Fibroblast of pulmonary artery (primary cell): ENCODE measurements around the gene SFTA2.
"Not testable (repeated sequence)": the region's sequence is repeated elsewhere in the genome, so short reads cannot be mapped to it uniquely, and the experiment has no call there.

Experiments used
- DNase-seq: peaks from one replicate; pipeline ENCODE4 v3.0.0-alpha.2; 2010; ENCODE audit warnings: low read depth
- H3K4me3 ChIP-seq: replicated peaks from 2 replicates; pipeline ENCODE4 v1.5.1; 2011; ENCODE audit warnings: low read depth, mild to moderate bottlenecking, control low read depth, low read length, moderate library complexity
- TF ChIP-seq, protein P1 (sequence below): IDR thresholded peaks from 2 replicates; pipeline ENCODE4 v1.5.1; 2011; ENCODE audit warnings: mild to moderate bottlenecking, control low read depth, low read length, inconsistent platforms; ENCODE audit errors: missing control alignments

SFTA2 gene

DNA sequence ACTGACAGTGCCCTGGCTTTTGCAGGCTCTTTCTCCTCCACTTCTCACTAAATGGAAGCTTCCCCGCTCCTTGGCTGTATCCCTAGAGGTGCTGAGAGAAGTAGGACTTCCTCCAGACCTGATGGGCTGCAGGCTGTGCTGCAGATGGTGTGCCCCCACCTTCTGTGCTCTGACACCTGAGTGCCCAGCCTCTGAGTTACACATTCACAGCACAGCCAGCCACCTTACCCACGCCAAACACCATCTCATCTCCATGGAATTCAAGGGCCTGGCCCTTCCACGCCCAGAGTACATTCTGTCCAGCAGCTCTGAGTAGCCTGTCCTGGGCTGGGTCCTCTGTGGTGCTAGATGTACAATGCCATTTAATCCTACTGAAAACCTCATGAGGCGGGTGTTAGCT is 5.3 kb downstream of the SFTA2 start:
- DNase-seq, result no peak
- no peak overlapping the region for H3K4me3 ChIP-seq
- TF ChIP-seq, protein P1, sequence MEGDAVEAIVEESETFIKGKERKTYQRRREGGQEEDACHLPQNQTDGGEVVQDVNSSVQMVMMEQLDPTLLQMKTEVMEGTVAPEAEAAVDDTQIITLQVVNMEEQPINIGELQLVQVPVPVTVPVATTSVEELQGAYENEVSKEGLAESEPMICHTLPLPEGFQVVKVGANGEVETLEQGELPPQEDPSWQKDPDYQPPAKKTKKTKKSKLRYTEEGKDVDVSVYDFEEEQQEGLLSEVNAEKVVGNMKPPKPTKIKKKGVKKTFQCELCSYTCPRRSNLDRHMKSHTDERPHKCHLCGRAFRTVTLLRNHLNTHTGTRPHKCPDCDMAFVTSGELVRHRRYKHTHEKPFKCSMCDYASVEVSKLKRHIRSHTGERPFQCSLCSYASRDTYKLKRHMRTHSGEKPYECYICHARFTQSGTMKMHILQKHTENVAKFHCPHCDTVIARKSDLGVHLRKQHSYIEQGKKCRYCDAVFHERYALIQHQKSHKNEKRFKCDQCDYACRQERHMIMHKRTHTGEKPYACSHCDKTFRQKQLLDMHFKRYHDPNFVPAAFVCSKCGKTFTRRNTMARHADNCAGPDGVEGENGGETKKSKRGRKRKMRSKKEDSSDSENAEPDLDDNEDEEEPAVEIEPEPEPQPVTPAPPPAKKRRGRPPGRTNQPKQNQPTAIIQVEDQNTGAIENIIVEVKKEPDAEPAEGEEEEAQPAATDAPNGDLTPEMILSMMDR, result no peak

GRCh38 chr6:30924040-30924627 is 7.8 kb downstream of the SFTA2 start:
- H3K4me3 ChIP-seq, DNase-seq: not testable (repeated sequence)

- no peak overlapping the region for H3K4me3 ChIP-seq
- TF ChIP-seq, protein P1, result no peak
- no peak for DNase-seq
Observed at GRCh38 chr6:30922447-30922852, 9.5 kb downstream of the SFTA2 start.

DNA sequence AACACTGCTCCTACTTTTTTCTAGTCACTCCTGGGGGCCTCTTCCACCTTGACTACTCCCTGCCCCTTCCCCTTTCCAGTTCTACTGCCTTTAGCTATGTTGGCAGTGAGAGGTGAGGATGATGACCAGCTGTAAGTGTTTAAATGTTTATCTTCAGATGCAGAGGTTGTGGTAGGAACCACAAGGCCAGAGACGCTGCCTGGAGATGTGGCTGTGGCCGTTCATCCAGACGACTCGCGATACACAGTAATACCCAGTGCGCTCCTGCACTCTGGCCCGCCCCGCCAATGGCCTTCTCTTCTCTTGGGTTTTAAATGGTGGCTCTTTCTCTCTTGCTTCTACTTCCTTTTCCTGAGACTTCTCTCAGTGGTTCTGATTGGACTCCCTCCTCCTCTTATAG is 13.3 kb downstream of the SFTA2 start:
- TF ChIP-seq, protein P1, result no peak
- DNase-seq, result no peak
- no peak overlapping the region for H3K4me3 ChIP-seq

- TF ChIP-seq, protein P1, result no peak
- DNase-seq, result no peak
Observed at GRCh38 chr6:30917487-30917886, 14.5 kb downstream of the SFTA2 start.

DNA sequence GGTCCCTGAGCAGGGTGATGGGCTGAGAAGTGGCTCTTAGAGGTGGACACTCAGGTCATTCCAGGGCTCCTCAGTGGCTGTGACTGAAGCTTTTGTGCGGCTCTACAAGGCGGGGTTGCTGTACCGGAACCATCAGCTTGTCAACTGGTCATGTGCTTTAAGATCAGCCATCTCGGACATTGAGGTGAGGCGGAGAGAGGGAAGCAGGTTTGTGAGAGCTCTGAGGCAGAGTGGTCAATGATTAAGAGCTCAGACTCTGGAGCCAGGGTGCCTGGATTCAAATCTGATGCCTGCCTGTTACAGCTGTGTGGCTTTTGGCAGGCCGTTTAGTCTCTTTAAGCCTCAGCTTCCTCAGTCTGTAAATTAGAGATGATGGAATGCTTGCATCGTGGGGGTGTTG is 14.9 kb downstream of the SFTA2 start:
- H3K4me3 ChIP-seq, result no peak overlapping the region
- TF ChIP-seq, protein P1, result no peak
- no peak for DNase-seq

More at GRCh38 chr6:30917487-30917886, 14.5 kb downstream of the SFTA2 start:
- no peak overlapping the region for H3K4me3 ChIP-seq

DNA sequence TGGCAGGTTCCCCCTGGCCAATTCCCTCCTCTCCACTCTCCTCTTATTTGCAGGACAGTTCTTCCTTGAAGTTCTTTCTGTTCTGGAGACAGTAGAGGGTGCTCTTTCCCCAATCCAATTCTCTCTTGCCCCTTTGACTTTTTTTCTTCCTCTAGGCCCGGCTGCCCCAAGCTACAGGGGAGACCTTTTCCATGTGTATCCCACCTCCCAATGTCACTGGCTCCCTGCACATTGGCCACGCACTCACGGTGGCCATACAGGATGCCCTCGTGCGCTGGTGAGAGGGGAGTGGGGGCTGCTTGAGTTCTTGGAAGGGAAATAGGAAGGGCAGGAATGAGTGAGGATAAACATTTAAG is 16.4 kb downstream of the SFTA2 start:
- H3K4me3 ChIP-seq, result no peak overlapping the region
- peak; percentile 83 for DNase-seq
- TF ChIP-seq, protein P1, result peak; percentile 73
